Measurements from ENCODE around the gene SIRPA.

SIRPA gene

DNA sequence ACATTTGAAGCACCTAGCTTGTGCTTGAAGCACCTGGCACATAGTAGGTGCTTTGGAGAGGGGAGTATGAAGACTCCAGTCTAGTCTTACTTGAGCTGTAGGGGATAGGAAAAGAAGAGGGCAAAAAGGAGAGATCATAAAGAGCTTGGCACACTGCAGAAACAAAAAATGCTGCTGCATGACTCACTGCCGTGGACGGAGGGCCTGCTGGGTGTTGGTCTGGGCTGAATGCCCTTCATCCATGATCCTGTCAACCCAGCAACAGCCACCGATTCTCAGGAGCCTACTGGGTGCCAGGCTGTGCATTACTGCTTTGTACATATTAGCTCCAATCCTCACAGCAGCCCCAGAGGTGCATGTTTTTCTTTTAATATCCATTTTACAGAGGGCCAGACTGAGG is 92.6 kb downstream of the SIRPA start:
- DNase-seq (ENCODE audit: low read depth in 2 of 2): no peak
